HTERT RPE-1 (cell line): ENCODE results near the gene NDUFAF5.

ENCODE experiments used
- in situ Hi-C: fragments of 300-500 bp; cut with MboI; formaldehyde crosslinking; loops from 4 replicates; pipeline ENCODE4 v1.14.3; 2020; ENCODE audit warnings: low sequenced_read_pairs

NDUFAF5 gene

GRCh38 chr20:13775867-13776266 is 9.0 kb upstream of the NDUFAF5 start:
- in situ Hi-C loops: no loop called here

GRCh38 chr20:13777171-13777601 is 7.6 kb upstream of the NDUFAF5 start:
- in situ Hi-C loops: no loop called here

- in situ Hi-C loops: no loop called here
Measured at GRCh38 chr20:13778827-13779226, 6.0 kb upstream of the NDUFAF5 start.

- in situ Hi-C loops: no loop called here
Measured at GRCh38 chr20:13783528-13783927, 1.3 kb upstream of the NDUFAF5 start.

GRCh38 chr20:13784271-13784892 is 446 bp upstream of the NDUFAF5 start:
- in situ Hi-C loops: no loop called here

GRCh38 chr20:13786143-13786828 is 1.5 kb downstream of the NDUFAF5 start:
- in situ Hi-C loops: no loop called here

- in situ Hi-C loops: no loop called here
Measured at GRCh38 chr20:13788167-13788834, 3.5 kb downstream of the NDUFAF5 start.

GRCh38 chr20:13790708-13791107 is 5.9 kb downstream of the NDUFAF5 start:
- in situ Hi-C loops: no loop called here

- in situ Hi-C loops: no loop called here
Measured at GRCh38 chr20:13791540-13792459, 7.0 kb downstream of the NDUFAF5 start.

- in situ Hi-C loops: no loop called here
Measured at GRCh38 chr20:13793001-13793400, 8.2 kb downstream of the NDUFAF5 start.

- in situ Hi-C loops: no loop called here
Measured at GRCh38 chr20:13794667-13795066, 9.8 kb downstream of the NDUFAF5 start.

- in situ Hi-C loops: no loop called here
Measured at GRCh38 chr20:13799040-13799439, 14.2 kb downstream of the NDUFAF5 start.

GRCh38 chr20:13799974-13800373 is 15.1 kb downstream of the NDUFAF5 start:
- in situ Hi-C loops: no loop called here

- in situ Hi-C loops: no loop called here
Measured at GRCh38 chr20:13800728-13801134, 15.9 kb downstream of the NDUFAF5 start.

- in situ Hi-C loops: no loop called here
Measured at GRCh38 chr20:13809373-13809772, 24.5 kb downstream of the NDUFAF5 start.

- in situ Hi-C loops: no loop called here
Measured at GRCh38 chr20:13809855-13810254, 25.0 kb downstream of the NDUFAF5 start.

- in situ Hi-C loops: no loop called here
Measured at GRCh38 chr20:13810446-13810845, 25.6 kb downstream of the NDUFAF5 start.

GRCh38 chr20:13813910-13814309 is 29.1 kb downstream of the NDUFAF5 start:
- in situ Hi-C loops: no loop called here

- in situ Hi-C loops: no loop called here
Measured at GRCh38 chr20:13814672-13815071, 29.8 kb downstream of the NDUFAF5 start.

GRCh38 chr20:13816757-13817156 is 31.9 kb downstream of the NDUFAF5 start:
- in situ Hi-C loops: no loop called here

GRCh38 chr20:13817342-13817741 is 32.5 kb downstream of the NDUFAF5 start:
- in situ Hi-C loops: no loop called here
